NCI-H128 (cell line): ENCODE measurements around the gene MYH11.
"Not testable (repeated sequence)": the region's sequence is repeated elsewhere in the genome, so short reads cannot be mapped to it uniquely, and the experiment has no call there.

Source experiments
- DNase-seq: peaks from one replicate; lab custom pipeline; 2025; ENCODE audit not compliant: unreplicated experiment; lab: John Stamatoyannopoulos, UW

Gene MYH11

GRCh38 chr16:15682105-15682570, 174.7 kb downstream of the MYH11 start:
- no peak for DNase-seq

GRCh38 chr16:15677447-15677846, 179.4 kb downstream of the MYH11 start:
- DNase-seq: no peak

- DNase-seq: no peak
These were observed 180.3 kb downstream of the MYH11 start for GRCh38 chr16:15676506-15676905.

GRCh38 chr16:15674571-15674970, 182.3 kb downstream of the MYH11 start:
- DNase-seq: no peak

- DNase-seq: no peak
These were observed 184.2 kb downstream of the MYH11 start for GRCh38 chr16:15672514-15673167.

DNA sequence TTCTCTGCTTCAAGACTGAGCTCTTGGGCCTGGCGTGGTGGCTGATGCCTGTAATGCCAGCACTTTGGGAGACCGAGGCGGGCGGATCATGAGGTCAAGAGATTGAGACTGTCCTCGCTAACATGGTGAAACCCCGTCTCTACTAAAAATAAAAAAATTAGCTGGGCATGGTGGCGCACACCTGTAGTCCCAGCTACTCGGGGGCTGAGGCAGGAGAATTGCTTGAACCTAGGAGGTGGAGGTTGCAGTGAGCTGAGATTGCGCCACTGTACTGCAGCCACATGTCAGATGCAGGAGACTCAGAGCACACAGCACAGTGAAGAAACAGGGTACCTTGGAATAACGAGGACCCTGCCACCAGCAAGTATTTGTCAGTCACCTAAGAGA, 184.7 kb downstream of the MYH11 start:
- not testable (repeated sequence) for DNase-seq

DNA sequence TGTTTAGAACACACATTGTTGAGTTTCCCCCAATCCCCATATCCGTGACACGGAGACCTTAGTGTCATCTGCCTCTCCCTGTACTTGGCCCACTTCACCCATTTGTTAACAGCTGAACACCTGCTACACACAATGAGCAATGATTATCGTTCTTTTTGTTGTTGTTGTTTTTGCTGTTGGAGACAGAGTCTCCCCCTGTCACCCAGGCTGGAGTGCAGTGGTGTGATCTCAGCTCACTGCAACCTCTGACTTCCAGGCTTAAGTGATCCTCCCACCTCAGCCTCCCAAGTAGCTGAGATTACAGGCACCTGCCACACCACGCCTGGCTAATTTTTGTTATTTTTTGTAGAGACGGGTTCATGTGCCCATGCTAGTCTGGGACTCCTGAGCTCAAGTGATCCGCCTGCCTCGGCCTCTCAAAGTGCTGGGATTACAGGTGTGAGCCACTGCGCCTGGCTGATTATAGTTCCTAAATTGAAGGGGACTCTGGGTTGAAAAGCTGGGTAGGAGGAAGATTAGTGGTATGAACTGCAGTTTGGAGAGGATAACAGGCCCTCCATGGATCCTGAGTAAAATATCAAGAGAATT, 185.2 kb downstream of the MYH11 start:
- DNase-seq: no peak

DNA sequence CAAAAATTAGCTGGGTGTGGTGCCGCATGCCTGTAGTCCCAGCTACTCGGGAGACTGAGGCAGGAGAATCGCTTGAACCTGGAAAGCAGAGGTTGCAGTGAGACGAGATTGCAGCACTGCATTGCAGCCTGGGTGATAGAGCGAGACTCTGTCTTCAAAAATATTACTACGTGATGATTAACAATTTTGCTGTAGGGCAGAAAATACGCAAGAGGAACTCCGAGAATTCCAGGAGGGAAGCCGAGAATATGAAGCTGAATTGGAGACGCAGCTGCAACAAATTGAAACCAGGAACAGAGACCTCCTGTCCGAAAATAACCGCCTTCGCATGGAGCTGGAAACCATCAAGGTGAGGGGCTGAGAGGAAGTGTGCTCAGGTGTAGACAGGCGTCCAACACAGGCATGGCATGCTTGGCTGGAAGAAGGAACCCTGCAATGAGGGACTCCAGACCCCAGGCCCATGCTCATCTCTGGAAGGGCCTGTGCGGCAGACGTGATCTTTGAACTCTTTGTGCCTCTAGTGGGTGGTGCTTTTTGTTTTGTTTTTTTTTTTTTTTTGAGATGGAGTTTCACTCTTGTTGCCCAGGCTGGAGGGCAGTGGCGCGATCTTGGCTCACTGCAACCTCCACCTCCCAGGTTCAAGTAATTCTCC, 189.6 kb downstream of the MYH11 start:
- DNase-seq: no peak

GRCh38 chr16:15665107-15665506, 191.7 kb downstream of the MYH11 start:
- DNase-seq: no peak

DNA sequence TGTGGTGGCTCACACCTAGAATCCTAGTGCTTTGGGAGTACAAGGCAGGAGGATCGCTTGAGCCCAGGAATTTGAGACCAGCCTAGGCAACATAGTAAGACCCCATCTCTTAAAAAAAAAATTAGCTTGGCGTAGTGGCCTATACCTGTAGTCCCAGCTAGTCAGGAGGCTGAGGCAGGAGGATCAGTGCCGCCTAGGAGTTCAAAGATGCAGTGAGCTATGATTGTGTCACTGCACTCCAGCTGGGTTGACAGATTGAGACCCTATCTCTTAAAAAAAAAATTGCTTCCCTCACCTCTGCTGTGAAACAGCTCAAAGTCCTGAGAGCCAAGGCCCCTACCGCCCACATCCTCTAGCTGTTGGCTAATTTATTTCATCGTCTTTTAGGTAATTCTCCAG, 196.6 kb downstream of the MYH11 start:
- no peak for DNase-seq

DNA sequence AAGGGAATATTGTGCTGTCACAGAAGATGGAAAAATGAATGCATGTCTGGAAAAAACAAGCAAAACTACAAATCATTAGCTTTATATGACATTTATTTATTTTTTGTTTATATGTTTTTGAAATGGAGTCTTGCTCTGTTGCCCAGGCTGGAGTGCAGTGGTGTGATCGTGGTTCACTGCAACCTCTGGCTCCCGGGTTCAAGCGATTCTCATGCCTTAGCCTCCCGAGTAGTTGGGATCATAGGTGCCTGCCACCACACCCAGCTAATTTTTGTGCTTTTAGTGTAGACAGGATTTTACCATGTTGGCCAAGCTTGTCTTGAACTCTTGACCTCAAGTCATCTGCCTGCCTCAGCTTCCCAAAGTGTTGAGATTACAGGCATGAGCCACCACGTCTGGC, 198.3 kb downstream of the MYH11 start:
- DNase-seq: no peak

DNA sequence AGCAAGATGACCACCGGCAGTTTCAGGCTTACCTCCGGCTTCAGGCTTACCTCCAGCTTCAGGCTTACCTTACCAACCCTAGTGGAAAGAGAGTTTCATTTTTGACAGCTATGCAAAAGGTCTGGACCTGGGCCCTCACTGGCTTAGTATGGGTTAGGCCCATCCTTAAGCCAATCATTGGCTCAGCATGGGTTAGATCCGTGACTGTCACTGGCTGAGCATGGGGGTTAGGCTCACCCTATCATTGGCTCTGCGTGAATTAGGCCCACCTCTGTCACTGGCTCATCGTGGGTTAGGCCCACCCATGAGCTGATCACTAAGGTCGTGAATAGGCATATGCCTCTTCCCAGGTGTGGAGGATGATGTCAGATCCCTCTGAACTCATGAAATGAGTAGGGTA, 198.7 kb downstream of the MYH11 start:
- no peak for DNase-seq

DNA sequence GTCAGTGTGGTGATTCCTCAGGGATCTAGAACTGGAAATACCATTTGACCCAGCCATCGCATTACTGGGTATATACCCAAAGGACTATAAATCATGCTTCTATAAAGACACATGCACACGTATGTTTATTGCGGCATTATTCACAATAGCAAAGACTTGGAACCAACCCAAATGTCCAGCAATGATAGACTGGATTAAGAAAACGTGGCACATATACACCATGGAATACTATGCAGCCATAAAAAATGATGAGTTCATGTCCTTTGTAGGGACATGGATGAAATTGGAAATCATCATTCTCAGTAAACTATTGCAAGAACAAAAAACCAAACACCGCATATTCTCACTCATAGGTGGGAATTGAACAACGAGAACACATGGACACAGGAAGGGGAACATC, 201.3 kb downstream of the MYH11 start:
- DNase-seq: not testable (repeated sequence)

GRCh38 chr16:15654591-15654990, 202.2 kb downstream of the MYH11 start:
- DNase-seq: no peak

DNA sequence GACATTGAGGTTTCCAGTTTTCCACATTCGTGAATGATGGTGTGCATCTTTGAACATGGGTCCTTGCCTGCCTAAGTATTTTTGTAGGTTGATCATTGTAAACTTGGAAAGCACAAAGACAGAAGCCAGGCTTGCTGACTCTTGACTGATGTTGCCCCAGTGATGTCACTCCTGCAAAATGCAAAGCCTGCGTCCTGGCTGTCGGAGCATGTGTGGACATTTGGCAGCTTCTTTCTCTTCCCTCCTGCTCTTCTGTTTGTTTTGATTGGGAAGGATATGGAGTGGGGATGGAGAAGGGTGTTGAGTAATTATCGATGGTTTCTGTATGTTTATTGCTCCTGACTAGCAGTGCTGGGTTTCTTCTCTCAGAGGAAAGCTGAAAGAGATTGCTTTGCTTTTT, 203.6 kb downstream of the MYH11 start:
- no peak for DNase-seq
